ENCODE results near the gene CCHCR1.

Gene CCHCR1

DNA sequence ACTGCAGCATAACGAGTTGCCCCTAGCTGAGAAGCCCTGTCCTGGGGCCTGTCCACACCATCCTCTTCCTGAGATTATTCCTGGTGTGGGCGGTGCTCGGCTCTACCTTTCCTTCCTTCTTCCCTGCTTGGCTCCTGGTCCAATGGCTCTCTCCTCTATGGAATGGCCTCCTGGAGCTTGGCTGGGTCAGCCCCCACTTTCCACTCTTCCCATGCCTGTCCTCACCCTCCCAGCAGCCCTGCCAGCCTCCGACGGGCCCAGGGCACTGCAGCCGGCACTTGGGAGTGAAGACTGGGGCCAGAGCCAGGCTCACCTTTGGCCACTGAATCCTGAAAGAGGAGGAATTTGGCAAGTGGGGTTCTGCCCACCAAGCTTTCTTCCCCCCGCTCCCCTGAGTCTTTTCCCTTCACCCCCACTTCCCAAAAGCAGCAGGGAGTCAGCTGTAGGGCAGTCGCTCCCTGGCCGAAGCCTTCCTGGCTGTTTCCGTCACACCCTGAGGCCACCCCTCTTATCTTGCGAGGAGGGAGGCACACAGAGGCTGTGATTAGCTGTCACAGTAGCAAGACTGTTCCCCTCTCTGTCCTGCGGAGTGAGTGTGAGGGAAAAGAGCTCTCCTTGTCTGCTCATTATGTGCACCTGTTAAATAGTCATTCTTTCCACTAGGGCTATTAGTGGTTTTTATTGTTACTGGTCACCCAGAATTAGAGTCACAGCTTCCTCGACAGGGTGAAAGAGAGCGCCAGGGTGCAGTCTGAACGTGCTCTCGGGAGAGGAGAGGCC, 31.0 kb downstream of the CCHCR1 start:
- no peak for DNase-seq

DNA sequence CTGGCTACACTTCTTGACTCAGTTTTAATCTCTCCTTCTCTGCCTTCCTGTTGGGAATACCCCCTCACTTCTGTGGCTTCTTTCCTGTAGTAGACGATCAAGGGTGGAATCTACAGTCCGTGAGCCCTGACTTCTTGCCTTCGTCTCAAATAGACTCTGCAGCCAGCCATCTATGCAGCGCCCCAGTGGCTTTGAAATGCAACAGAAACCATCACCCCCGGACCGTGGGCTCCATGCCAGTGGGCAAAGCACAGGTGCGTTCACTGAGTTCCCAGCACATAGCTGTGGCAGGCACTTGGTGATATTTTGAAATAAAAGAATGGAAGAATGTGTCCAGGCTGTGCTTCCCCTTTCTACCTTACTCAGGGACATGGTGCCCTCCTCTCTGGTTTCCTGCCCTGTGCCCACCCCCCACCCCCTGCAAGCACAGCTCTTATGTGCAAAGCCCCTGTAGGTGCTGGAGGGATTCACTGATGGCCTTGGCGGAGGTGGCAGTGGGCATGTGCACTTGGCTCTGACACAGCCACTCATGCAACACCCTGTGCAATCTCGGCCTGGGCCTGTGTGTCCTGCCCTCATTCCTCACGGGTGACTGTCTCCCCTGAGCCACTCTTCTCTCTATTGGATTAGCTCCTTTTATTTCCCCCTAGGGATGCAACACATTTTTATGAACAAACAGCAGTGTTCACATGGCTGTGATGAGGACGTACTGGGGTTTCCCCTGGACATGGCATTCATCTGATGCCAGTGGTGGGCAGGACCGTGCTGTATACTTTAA, 31.8 kb downstream of the CCHCR1 start:
- DNase-seq, result no peak

DNA sequence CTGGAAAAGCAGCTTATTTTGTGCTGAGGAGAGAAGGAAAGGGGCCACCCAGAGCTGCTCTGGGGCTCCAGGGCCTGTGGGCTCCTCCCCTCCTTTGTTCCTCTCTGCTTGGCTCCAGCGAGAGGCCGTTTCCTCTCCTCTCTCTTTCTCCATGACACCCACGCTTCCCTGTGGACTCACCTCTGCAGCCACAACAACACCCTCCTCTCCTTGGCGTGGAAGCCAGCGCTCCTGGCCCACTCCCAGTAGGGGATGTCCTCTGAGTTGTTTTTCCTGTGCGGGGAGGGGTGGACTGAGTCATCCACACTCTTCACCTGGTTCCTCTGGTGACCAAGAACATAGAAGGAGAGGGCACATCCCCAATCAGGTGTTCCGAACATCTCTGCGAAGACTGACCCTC, 32.4 kb downstream of the CCHCR1 start:
- DNase-seq, result no peak

DNA sequence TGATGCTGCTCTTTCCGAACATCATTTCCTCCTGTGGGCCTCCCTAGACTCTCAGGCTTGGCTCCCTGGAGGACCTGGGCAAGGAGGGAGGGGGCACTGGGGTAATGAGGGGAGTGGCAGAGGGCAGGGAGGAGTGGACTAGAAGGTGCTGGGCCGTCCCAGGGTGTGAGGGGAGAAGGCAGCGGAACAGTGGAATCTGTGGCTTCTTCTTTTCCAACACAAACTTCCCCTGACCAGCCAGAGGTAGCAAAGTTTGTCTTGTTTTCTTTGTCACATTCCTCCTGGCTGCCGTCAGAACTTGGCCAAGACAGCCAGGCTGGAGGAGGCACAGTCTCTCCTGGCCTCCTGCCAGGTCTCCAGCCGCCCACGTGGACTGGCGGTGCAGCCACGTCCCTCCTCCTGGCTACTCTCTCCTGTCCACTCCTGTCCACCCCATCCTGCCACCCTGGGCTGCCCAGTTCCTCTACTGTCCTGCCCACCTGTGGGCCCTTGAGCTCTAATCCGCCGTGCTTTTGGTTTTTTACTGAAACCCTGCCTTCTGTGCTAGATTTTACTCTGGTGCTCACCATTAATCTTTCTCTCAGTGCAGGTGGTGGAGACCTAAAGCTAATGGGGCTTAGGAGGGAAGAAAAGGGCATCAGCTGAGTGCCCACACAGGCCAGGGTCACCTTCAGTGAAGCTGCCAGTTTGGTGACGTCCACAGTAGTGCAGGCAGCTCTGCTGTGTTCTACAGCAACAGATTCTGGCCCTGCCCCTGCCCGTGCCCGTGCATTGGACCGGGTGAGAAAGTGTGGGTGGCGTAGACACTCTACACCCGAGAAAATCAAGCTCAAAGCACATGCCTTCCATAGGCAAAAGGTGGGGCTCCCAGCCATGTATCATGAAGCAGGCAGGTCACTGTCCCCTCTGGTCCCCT, 34.6 kb downstream of the CCHCR1 start:
- DNase-seq, result no peak

DNA sequence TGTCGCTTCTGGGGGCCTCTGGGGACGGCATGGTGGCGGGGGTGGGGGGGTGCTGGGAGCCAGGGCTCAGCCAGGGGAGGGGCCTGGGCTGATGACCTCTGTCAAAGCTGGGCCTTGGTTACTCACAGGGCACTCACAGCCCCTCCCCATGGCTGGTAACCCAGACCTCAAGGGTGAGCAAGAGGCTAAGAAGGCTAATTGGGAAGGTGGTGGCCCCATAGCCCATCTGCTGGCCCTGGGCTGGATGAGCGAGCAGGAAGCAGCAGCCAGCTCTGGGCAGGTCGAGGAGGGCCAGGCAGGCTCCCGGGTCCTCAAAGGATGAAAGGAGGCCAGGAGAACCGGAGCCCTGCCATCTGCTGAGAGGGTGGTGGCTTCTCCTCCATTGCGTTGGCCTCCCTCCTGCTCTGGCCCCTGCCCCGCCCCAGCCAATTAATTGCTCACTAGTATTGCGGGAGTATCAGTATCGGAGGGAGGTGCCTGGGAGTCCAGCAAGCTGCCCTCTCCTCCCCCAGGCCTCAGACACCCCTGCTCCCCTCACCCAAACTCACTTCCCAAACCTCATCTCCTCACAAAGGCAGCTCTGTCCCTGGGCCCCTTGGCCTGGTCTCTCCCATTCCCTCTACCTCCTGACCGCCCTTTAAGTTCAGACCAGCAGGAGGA, 36.3 kb downstream of the CCHCR1 start:
- no peak for DNase-seq

DNA sequence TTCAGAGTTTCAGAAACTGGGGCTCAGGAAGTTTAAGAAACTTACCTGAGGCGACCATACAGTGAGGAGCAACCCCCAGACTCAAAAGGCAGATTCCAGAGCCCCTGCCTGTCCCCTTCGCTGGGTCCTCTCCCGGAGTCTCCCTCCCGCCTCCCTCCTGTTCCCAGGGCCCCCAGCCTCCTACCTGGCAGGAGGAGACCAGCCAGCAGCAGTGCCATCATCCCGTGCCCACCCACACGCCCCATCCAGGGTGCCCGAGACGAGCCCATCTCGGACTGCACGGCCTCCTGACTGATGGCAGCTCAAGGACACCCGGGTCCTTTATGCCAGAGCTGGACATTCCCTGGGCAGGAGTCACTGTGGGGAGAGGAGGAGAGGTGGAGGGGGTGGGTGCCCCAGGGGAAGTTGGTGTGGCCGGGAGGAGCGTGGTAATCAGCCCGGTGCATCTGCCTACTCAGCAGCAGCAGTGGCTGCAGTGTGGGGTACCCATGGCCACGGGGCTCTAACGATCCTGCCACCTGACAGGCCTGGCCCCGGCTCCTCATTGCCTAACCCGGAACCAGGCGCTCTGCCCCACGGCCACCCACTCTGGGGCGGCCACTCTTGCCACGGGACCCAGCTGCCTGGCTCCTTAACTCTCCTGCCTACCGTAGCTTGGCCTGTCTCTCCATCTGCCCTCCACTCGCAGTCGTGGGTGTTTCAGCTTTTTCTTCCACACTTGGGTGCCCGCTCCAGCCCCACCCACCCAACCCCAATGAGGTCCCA, 37.3 kb downstream of the CCHCR1 start, which contains the start of gene CDSN:
CDSN (minus strand) TSS at position 296 of the 765 bp plus-strand sequence; CDS start at position 269, 27 bp downstream.
- no peak for DNase-seq

DNA sequence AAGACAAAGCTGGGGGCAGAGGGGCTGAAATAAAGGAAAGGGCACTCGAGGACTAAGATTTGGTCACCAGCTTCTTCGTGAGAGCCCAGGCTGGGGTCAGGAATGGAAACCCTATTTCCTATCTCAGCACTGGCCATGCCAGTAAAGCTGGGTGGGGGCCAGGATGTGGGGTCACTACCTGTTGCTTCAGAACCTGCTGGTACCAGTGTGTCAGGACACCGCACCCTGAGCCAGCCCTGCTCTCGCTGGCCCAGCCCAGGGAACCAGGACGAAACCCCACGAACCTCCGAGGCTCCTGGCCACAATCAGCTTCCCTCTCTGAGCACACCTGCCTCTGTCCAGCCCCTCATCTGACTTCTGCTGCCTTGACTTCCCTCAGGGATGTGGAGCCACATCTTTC, 39.4 kb downstream of the CCHCR1 start:
- no peak for DNase-seq

DNA sequence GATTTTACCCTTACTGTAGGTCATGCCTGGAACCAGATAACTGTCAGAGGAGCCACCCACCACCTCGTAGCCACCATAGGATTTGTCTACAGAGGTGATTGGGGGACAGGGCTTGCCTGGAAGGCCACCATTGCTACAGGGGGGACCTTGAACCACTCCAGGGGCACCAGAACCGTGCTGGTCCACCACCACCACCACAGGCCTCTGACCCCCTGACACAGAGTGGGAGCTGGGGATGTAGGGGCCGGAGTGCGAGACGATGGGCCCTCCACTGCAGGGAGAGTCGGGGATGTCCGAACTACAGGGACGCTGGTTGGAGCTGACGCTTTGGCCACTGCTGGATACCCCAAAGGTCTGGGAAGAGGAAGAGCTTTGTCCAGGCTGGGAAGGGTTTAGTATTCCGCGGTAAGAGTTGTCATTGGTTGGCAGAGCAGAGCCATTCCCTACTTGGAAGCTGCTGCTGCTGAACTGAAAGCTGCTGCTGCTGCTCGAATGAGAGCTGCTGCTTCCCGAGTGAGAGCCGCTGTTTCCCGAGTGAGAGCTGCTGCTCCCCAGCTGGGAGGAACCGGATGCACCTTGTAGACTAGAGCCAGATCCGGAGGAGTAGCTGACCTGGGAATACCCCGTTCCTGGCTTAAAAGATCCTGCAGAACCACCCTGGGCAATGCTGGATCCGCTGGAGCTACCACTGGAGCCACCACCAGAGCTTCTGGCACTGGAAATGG, 40.8 kb downstream of the CCHCR1 start:
- DNase-seq, result no peak

DNA sequence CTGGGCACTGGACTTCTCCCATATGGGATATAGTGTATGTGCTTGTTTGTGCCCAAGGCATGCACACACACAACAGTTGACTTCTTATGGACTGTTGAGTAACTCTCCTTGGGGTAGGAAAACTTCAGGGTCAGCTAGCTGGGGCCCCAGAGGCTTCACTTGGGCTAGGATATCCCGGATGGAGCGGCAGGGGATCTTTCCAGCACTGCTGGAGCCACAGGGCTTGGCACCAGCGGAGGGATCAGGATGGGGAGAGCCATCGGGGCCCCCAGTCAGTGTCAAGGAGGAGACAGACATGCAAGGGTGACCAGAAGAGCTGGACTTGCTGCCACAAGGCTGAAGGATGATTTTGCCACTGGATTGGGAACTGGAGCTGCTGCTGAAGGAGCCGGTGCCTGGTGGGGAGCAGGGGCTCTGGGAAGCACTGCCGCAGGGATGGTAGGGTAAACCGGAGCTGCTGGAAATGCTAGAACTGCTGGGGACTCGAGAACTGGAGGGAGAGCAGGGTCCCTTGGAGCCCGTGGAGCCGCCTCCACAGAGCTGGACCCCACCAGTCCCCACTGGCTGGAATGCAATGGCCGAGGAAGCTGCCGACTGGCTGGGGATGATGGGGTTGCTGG, 41.6 kb downstream of the CCHCR1 start:
- DNase-seq, result no peak

DNA sequence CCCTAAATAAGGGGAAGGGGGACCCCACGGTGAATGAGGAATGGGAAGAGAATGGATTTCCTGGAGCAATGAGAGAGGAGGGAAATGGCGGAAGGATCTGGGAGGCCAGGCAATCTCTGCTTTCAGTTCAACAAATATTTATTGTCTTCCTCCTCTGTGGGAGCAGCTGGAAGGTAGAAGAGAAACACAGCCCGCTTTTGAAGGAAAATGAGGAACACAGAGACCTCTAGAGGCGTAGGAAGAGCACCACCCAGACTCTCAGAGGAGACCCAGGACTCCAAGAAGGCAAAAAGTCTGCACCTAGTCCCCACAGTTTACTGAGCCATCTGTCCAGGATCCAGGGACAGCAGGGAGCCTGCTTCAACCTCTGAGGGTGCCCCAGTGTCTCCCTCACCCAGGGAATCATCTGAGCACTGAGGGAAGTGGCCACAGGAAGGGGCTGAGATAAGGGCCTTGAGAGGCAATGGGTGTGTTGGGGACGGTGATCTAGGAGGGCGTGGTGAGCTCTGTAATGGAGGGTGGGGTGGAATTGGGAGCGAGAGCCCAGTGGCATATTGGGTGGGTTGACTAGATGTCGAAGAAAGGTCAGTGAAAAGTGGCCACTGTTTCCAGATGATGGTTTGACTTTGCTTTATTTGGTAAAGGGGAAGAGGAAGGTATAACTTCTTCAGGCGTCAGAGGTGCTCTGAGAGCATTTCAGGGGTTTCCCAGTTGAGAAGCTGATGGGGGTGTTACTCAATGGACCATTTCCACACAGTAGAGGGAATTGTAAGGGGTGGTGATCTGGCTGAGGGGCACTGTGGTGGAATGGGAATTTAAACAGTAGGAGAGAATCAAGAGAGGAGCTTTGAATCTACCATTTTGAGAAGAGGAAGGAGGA, 42.4 kb downstream of the CCHCR1 start:
- no peak for DNase-seq

DNA sequence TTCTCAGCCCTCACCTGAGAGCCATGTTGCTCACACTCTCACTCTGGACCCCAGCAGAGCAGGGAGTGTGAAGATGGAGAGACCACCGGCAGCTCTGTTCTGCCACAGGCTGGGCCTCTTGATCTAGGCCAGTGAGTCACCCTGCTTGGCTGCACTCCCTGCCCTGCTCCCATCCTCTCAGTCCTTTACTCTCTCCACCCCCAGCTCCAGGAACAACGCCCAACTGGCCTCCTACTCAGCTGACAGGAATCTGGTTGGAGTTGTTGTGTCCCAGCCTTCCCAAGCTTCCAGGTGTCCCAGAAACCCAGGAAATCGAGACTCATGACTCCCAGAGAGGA, 43.1 kb downstream of the CCHCR1 start, which contains the start of gene PSORS1C1:
PSORS1C1 (plus strand) TSS at position 260 of the 338 bp plus-strand sequence. CDS start 14,833 bp downstream, outside the sequence.
- no peak for DNase-seq

DNA sequence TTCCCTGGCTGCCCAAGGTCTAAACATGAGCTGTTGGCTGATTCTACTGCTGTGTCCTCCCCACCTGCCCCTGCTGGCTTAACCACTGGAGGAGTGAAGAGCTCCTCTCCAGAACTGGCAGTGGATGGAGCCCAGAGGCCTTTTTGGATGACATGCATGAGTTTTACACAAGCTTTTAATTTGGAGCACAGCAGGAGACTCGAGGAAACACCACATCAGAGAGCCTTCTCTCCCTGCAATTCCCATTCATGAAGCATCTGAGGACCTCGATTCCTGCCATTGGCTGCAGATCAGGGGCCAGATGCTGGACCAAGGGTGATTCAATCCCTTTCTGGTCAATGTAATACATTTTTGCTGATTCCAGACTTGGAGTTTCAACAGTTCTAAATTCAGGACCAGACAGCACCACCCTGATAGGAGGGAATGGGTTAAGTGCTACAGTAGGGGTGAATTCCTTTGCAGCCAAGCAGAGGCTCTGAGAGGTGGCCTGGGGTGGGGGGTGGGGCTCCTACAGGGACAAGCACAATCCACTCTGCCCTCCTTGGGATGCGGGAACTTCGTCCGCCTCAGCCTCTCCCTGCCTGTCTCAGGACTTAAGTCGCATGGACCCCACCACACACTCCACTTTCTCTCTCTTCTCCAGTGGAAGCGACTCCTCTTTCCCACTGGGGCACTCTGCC, 43.6 kb downstream of the CCHCR1 start:
- no peak for DNase-seq

DNA sequence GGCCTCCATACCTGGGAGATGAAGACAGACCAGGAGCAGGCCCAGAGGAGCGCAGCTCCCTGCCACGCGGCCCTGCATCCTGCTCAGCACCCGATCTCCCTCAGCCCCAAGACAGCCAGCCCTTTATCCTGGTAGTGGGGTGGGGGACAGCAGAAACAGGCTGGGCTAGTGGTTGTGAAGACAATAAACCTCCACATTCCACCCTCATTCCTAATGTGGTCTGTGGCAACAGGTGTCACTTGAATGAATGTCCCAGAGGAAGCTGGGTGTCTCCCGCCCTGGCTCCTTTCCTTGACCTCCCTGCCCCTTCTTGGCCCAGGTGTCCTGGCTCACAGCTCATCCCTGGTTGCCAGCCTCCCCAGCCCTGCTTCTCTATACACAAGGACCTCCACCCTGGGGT, 45.1 kb downstream of the CCHCR1 start, which contains the start of gene C6orf15:
C6orf15 (minus strand) TSS at position 98 of the 400 bp plus-strand sequence; CDS start at position 78, 20 bp downstream.
- no peak for DNase-seq

DNA sequence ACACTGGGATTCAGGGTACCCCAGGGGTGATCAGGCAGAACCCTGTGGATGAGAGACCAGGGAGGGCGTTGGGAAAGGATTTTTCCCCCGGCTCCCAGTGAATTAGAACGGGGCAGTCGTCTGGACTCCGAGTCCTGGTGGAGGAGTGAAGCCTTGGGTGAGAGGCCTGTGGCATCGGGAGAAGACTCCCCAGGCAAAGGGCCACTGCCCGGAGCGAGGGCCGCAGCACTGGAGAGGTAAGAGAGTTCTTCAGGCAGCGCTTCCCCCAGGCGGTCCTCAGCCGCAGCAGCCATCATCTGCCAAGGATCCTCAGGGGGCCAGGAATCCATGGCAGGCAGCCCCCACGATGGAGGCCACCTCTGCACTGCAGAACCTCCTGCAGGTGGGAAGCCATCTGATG, 45.9 kb downstream of the CCHCR1 start:
- no peak for DNase-seq

DNA sequence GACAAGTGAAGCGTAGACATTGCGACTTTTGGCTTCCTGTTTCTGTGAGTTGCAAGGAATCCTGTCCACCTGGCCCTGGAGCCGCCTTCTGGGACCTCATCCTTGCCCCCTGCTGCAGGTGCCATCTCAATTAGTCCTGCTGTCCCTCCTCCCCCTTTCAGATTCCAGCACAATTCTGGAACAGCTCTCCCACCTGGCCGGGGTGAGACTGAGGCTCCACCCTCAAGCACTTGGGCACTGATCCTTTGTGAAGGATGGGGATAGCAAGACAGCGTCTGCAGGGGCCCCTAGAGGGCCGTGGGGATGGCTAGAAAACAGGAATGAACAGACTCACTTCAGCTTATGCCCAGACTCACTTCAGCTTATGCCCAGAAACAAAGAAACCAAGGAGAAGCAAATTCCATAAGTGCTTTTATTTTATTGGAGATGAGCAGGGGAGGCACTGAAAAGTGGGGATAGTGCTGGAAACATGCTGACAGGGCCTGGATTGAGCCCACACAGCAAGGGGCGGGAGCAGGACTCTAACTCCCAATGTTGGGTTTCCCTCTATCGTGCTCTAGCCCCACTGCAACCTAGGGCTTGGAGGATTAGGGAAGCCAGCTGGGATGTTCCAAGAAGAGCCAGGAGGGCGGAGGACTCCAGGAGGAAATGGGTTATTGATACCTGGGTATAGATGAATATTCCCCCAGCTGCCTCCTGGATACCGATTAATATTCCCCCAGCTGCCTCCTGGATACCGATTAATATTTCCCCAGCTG, 46.6 kb downstream of the CCHCR1 start:
- DNase-seq, result no peak

DNA sequence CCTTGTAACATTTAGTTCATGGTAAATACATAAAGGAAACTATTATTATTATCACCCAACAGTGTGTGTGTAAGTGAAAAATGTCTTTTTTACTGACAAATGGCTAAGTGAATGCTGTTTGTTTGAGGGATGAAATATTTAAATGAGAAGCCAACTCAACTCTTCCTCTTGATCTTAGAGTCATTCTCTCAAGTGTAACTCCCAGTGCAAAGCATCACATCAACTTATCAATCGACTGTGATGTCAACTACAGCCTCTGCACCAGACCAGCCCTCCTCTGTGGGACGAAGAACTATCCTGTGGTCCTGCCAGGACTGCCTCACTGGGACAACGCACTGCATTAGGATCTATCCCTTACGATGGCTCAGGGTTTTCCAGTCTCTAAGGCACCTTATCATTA, 50.5 kb downstream of the CCHCR1 start:
- DNase-seq, result no peak

DNA sequence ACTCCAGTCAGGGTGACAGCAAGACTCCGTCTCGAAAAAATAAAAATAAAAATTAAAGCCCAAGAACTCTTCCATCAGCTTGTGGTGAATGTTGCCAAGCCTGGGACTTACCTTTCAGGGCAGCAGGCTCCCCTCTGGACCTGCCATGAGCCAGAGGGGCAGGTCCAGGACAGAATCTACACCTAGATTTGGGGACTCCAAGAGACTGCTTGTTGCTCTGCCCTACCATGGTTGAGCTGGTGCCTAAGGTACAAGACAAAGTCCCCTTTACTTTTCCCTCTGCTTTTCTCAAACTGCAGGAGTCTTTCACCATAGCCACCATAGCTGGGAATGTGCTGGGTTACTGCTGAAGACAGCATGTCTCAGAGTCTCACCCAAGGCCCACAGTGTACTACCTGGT, 54.5 kb downstream of the CCHCR1 start:
- no peak for DNase-seq

DNA sequence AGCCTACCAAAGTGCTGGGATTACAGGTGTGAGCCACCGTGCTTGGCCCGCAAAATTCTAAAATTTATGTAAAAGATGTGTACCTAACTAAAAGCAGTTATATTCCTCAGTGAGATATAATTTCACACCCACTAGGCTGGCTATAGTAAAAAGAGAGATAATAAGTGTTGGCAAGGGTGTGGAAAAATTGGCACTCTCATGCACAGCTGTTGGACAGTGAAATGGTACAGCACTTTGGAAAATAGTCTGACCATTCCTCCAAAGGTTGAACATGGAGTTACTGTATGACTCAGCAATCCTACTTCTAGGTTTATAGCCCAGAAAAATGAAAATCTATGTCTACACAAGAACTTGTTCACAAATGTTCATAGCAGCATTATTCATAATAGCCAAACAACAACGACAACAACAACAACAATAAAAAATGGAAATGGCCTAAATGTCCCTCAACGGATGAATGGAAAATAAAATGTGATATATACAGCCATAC, 59.1 kb downstream of the CCHCR1 start:
- no peak for DNase-seq
